Activated naive CD8-positive, alpha-beta T cell treated with anti-CD3 and anti-CD28 coated beads, Interleukin-2, amount 10 ng/mL, durations not matched to agents 7 days and 5 days (primary cell): Measurements from ENCODE around the gene KCNH2. TPM values are rescaled to one million over a fixed set of nuclear protein-coding genes. Genes with fewer than 3 reads are reported as not detected.
A peak's percentile ranks its signal among the peaks of the same experiment; 100 is the strongest.

ENCODE experiments used
- ATAC-seq: fragments of 150-1000 bp; cut with Tn5 transposase; one replicate; pipeline ENCODE4 v1.10.0; 2021; ENCODE audit warnings: low read depth, moderate library complexity
- POLR2A ChIA-PET: fragments of 350-600 bp; sonication (Branson Sonifier 250); formaldehyde crosslinking; loops from one replicate; lab custom pipeline; 2021; ENCODE audit warnings: antibody characterized with exemption; lab: Charles Lee
- DNase-seq: peaks from one replicate; pipeline ENCODE4 v3.0.0; 2021
- H3K27ac Mint-ChIP-seq: one replicate; pipeline ENCODE4 v1.8.0; 2022; ENCODE audit warnings: mild to moderate bottlenecking, mixed read lengths
- H3K27me3 Mint-ChIP-seq: one replicate; pipeline ENCODE4 v1.8.0; 2022; ENCODE audit warnings: mild to moderate bottlenecking, moderate library complexity, mixed read lengths
- H3K36me3 Mint-ChIP-seq: one replicate; pipeline ENCODE4 v1.8.0; 2021; ENCODE audit warnings: mild to moderate bottlenecking, mixed read lengths
- H3K4me1 Mint-ChIP-seq: one replicate; pipeline ENCODE4 v1.8.0; 2021; ENCODE audit warnings: mixed read lengths
- H3K4me3 Mint-ChIP-seq: one replicate; pipeline ENCODE4 v1.8.0; 2022; ENCODE audit warnings: mild to moderate bottlenecking, moderate library complexity, mixed read lengths
- H3K9me3 Mint-ChIP-seq: one replicate; pipeline ENCODE4 v1.8.0; 2021; ENCODE audit warnings: mixed read lengths
- total RNA-seq, 2 experiments: library from RNA; stranded (reverse); gene quantifications; one replicate each; pipeline ENCODE4 v1.2.3, GENCODE V29; 2021

KCNH2 gene
- total RNA-seq, 2 experiments from 2014 or later: 0.50 to 0.54 TPM

GRCh38 chr7:150986556-150986955 is 8.4 kb upstream of the KCNH2 start:
- DNase-seq: no peak

GRCh38 chr7:150986099-150986512 is 8.0 kb upstream of the KCNH2 start:
- peaks cover 11% of the 10 kb centered on the region for H3K9me3 Mint-ChIP-seq
- DNase-seq (no peak), ATAC-seq (peak; percentile 43)
- H3K4me3 Mint-ChIP-seq: no peak overlapping the region
- peaks cover 13% of the 10 kb centered on the region for H3K4me1 Mint-ChIP-seq
- no peak overlapping the region for H3K27ac Mint-ChIP-seq
- peaks cover 59% of the 10 kb centered on the region for H3K27me3 Mint-ChIP-seq
- no peaks in the 10 kb centered on the region for H3K36me3 Mint-ChIP-seq
- POLR2A ChIA-PET: interaction anchor here (1.0 to 1.1 kb wide), 2 partner anchors 23 to 33 kb away, joined by 3 to 4 read pairs; no protein-coding TSS in a partner anchor

More at GRCh38 chr7:150986556-150986955, 8.4 kb upstream of the KCNH2 start:
- Mint-ChIP-seq H3K4me3 (no peak overlapping the region), H3K36me3 (no peaks in the 10 kb centered on the region), H3K4me1 (peaks cover 13% of the 10 kb centered on the region), H3K27me3 (peaks cover 55% of the 10 kb centered on the region), H3K27ac (no peak overlapping the region), H3K9me3 (peaks cover 13% of the 10 kb centered on the region)
- POLR2A ChIA-PET: interaction anchor here (0.7 to 1.1 kb wide), 2 partner anchors 23 to 28 kb away, joined by 3 to 4 read pairs; no protein-coding TSS in a partner anchor
- ATAC-seq: no peak

- peaks cover 13% of the 10 kb centered on the region for H3K4me1 Mint-ChIP-seq
- no peak for ATAC-seq
Measured at GRCh38 chr7:150983893-150984368, 5.8 kb upstream of the KCNH2 start.

GRCh38 chr7:150982351-150982750 is 4.2 kb upstream of the KCNH2 start:
- Mint-ChIP-seq H3K4me1 (peaks cover 9% of the 10 kb centered on the region), H3K9me3 (no peaks in the 10 kb centered on the region), H3K4me3 (no peak overlapping the region), H3K27me3 (peaks cover 75% of the 10 kb centered on the region), H3K36me3 (peaks cover 1% of the 10 kb centered on the region), H3K27ac (no peak overlapping the region)
- no peak for DNase-seq
- POLR2A ChIA-PET: no interaction called here
- no peak for ATAC-seq

More at GRCh38 chr7:150983893-150984368, 5.8 kb upstream of the KCNH2 start:
- Mint-ChIP-seq H3K9me3 (no peaks in the 10 kb centered on the region), H3K27me3 (peaks cover 73% of the 10 kb centered on the region), H3K27ac (no peak overlapping the region), H3K36me3 (no peaks in the 10 kb centered on the region), H3K4me3 (no peak overlapping the region)
- POLR2A ChIA-PET: no interaction called here
- no peak for DNase-seq

GRCh38 chr7:150981644-150982043 is 3.5 kb upstream of the KCNH2 start:
- H3K27ac Mint-ChIP-seq: no peak overlapping the region
- DNase-seq (no peak), ATAC-seq (no peak)
- H3K27me3 Mint-ChIP-seq: peaks cover 76% of the 10 kb centered on the region
- no peaks in the 10 kb centered on the region for H3K9me3 Mint-ChIP-seq
- H3K36me3 Mint-ChIP-seq: peaks cover 1% of the 10 kb centered on the region
- no peak overlapping the region for H3K4me3 Mint-ChIP-seq
- POLR2A ChIA-PET: no interaction called here
- peaks cover 12% of the 10 kb centered on the region for H3K4me1 Mint-ChIP-seq

- no peak overlapping the region for H3K27ac Mint-ChIP-seq
Measured at GRCh38 chr7:150980663-150981062, 2.5 kb upstream of the KCNH2 start.

GRCh38 chr7:150979713-150980390 is 1.7 kb upstream of the KCNH2 start:
- POLR2A ChIA-PET: interaction anchor here (1.4 kb wide), 1 partner anchor 9 kb away, joined by 4 read pairs; no protein-coding TSS in a partner anchor

More at GRCh38 chr7:150980663-150981062, 2.5 kb upstream of the KCNH2 start:
- no peak overlapping the region for H3K4me3 Mint-ChIP-seq
- no peaks in the 10 kb centered on the region for H3K9me3 Mint-ChIP-seq
- ATAC-seq (no peak), DNase-seq (no peak)
- H3K4me1 Mint-ChIP-seq: peaks cover 8% of the 10 kb centered on the region
- peaks cover 1% of the 10 kb centered on the region for H3K36me3 Mint-ChIP-seq
- POLR2A ChIA-PET: interaction anchor here (1.4 kb wide), 1 partner anchor 10 kb away, joined by 4 read pairs; no protein-coding TSS in a partner anchor
- peaks cover 79% of the 10 kb centered on the region for H3K27me3 Mint-ChIP-seq

GRCh38 chr7:150977382-150978125 is 567 bp downstream of the KCNH2 start:
- POLR2A ChIA-PET: no interaction called here
- Mint-ChIP-seq H3K27ac (no peak overlapping the region), H3K4me1 (peaks cover 16% of the 10 kb centered on the region), H3K27me3 (peaks cover 61% of the 10 kb centered on the region), H3K4me3 (peak overlapping the region; percentile 75), H3K9me3 (no peaks in the 10 kb centered on the region), H3K36me3 (peaks cover 1% of the 10 kb centered on the region)
- DNase-seq: no peak
- ATAC-seq: no peak

More at GRCh38 chr7:150979713-150980390, 1.7 kb upstream of the KCNH2 start:
- peaks cover 76% of the 10 kb centered on the region for H3K27me3 Mint-ChIP-seq
- ATAC-seq: no peak
- DNase-seq: no peak
- no peak overlapping the region for H3K27ac Mint-ChIP-seq
- H3K36me3 Mint-ChIP-seq: peaks cover 1% of the 10 kb centered on the region
- no peak overlapping the region for H3K4me3 Mint-ChIP-seq
- H3K4me1 Mint-ChIP-seq: peaks cover 12% of the 10 kb centered on the region
- H3K9me3 Mint-ChIP-seq: no peaks in the 10 kb centered on the region

GRCh38 chr7:150976529-150977381 is 1.4 kb downstream of the KCNH2 start:
- Mint-ChIP-seq H3K27me3 (peaks cover 53% of the 10 kb centered on the region), H3K27ac (no peak overlapping the region), H3K4me3 (peak overlapping the region; percentile 75), H3K4me1 (peaks cover 16% of the 10 kb centered on the region), H3K9me3 (no peaks in the 10 kb centered on the region), H3K36me3 (peaks cover 1% of the 10 kb centered on the region)
- POLR2A ChIA-PET: no interaction called here
- ATAC-seq: no peak
- no peak for DNase-seq

- H3K27ac Mint-ChIP-seq: no peak overlapping the region
- peaks cover 46% of the 10 kb centered on the region for H3K27me3 Mint-ChIP-seq
- peak overlapping the region; percentile 72 for H3K4me3 Mint-ChIP-seq
- DNase-seq (no peak), ATAC-seq (no peak)
- H3K36me3 Mint-ChIP-seq: peaks cover 1% of the 10 kb centered on the region
- POLR2A ChIA-PET: interaction anchor here (1.0 kb wide), 1 partner anchor 38 kb away, joined by 4 read pairs; no protein-coding TSS in a partner anchor
- no peaks in the 10 kb centered on the region for H3K9me3 Mint-ChIP-seq
- peaks cover 16% of the 10 kb centered on the region for H3K4me1 Mint-ChIP-seq
Measured at GRCh38 chr7:150975536-150976319, 2.4 kb downstream of the KCNH2 start.

- H3K27ac Mint-ChIP-seq: peak overlapping the region; percentile 80
- no peaks in the 10 kb centered on the region for H3K9me3 Mint-ChIP-seq
- peak overlapping the region; percentile 78 for H3K4me3 Mint-ChIP-seq
- ATAC-seq (peak; percentile 86), DNase-seq (peak; percentile 81)
- H3K36me3 Mint-ChIP-seq: peaks cover 1% of the 10 kb centered on the region
- POLR2A ChIA-PET: interaction anchor here (1.0 kb wide), 1 partner anchor 39 kb away, joined by 4 read pairs; no protein-coding TSS in a partner anchor
- peaks cover 16% of the 10 kb centered on the region for H3K4me1 Mint-ChIP-seq
- peaks cover 36% of the 10 kb centered on the region for H3K27me3 Mint-ChIP-seq
Measured at GRCh38 chr7:150974468-150975391, 3.4 kb downstream of the KCNH2 start.
